HG03175 (cell line): ENCODE measurements around the gene PLAAT2.
"Not testable (repeated sequence)": the region's sequence is repeated elsewhere in the genome, so short reads cannot be mapped to it uniquely, and the experiment has no call there.

Experiments used
- ATAC-seq: cut with Tn5 transposase; IDR thresholded peaks from one replicate; pipeline ENCODE4 v1.9.1; 2021; ENCODE audit warnings: mild to moderate bottlenecking, moderate library complexity; ENCODE audit not compliant: unreplicated experiment

PLAAT2 gene

GRCh38 chr11:63551091-63551888, 11.9 kb downstream of the PLAAT2 start:
- no peak for ATAC-seq

- not testable (repeated sequence) for ATAC-seq
Measured at GRCh38 chr11:63550156-63550700, 13.0 kb downstream of the PLAAT2 start.

- no peak for ATAC-seq
Measured at GRCh38 chr11:63549411-63549810, 13.8 kb downstream of the PLAAT2 start.

- ATAC-seq = no peak
Measured at GRCh38 chr11:63548178-63548577, 15.0 kb downstream of the PLAAT2 start.

- no peak for ATAC-seq
Measured at GRCh38 chr11:63547061-63547460, 16.1 kb downstream of the PLAAT2 start.

- ATAC-seq = no peak
Measured at GRCh38 chr11:63543711-63544110, 19.5 kb downstream of the PLAAT2 start.

GRCh38 chr11:63542506-63542905, 20.7 kb downstream of the PLAAT2 start:
- not testable (repeated sequence) for ATAC-seq

GRCh38 chr11:63537293-63538101, 25.7 kb downstream of the PLAAT2 start:
- ATAC-seq = no peak

GRCh38 chr11:63536669-63537292, 26.4 kb downstream of the PLAAT2 start, which contains the start of gene PLAAT4:
PLAAT4 (plus strand) TSS chr11:63536808; CDS start chr11:63536869, 61 bp downstream.
- ATAC-seq = no peak

- ATAC-seq = no peak
Measured at GRCh38 chr11:63535734-63536133, 27.4 kb downstream of the PLAAT2 start.

GRCh38 chr11:63534895-63535461, 28.2 kb downstream of the PLAAT2 start:
- ATAC-seq = peak; percentile 34

GRCh38 chr11:63534076-63534475, 29.1 kb downstream of the PLAAT2 start:
- ATAC-seq = no peak

- ATAC-seq = no peak
Measured at GRCh38 chr11:63532799-63533475, 30.2 kb downstream of the PLAAT2 start.

GRCh38 chr11:63532117-63532516, 31.1 kb downstream of the PLAAT2 start:
- ATAC-seq = no peak

GRCh38 chr11:63531074-63531792, 31.9 kb downstream of the PLAAT2 start:
- ATAC-seq = peak; percentile 94

- ATAC-seq = no peak
Measured at GRCh38 chr11:63530021-63530420, 33.2 kb downstream of the PLAAT2 start.

- not testable (repeated sequence) for ATAC-seq
Measured at GRCh38 chr11:63529373-63529772, 33.8 kb downstream of the PLAAT2 start.

GRCh38 chr11:63528729-63529278, 34.4 kb downstream of the PLAAT2 start:
- ATAC-seq = not testable (repeated sequence)

- not testable (repeated sequence) for ATAC-seq
Measured at GRCh38 chr11:63528156-63528555, 35.0 kb downstream of the PLAAT2 start.
